Iris pigment epithelial cell (primary cell): ENCODE results near the gene DNAJC8.

Experiments used
- DNase-seq: peaks from one replicate; pipeline ENCODE4 v3.0.0-alpha.2; 2011; ENCODE audit warnings: low read depth

The DNAJC8 gene

DNA sequence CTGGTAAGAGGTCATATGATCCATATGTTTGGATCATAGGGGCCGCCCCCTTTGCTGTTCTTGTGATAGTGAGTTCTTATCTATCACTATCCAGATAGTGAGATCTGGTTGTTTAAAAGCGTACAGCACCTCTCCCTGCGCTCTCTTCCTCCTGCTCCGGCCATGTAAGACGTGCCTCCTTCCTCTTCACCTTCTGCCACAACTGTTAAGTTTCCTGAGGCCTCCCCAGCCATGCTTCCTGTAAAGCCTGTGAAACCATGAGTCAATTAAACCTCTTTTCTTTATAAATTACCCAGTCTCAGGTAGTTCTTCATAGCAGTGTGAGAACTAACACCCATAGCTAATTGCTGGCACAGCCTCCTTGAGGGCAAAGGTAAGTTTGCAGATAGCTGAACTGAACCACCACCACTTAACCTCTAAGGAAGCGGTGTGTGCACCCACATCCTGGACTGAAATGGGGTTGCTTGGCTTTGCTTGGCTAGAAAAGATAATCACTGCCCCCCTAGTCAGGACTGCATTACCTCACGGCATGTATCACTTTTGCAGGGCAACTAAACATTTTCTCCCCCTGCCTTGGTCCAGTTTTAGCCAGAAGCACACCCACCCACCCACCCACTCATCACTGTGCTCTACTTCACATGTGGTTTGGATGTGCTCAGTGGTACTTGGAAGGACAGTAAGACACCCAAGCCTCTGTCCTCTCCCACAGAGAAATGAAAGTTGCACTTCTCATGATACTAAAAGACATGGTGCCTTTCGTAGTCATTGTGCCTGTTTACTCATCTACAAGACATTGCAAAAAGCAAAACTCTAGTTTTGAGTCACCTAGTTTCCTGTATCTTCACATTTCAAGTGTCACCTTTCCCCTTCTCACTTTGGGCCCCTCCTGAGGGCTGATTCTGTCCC lies 33.2 kb downstream of the DNAJC8 start:
- DNase-seq, result no peak

DNA sequence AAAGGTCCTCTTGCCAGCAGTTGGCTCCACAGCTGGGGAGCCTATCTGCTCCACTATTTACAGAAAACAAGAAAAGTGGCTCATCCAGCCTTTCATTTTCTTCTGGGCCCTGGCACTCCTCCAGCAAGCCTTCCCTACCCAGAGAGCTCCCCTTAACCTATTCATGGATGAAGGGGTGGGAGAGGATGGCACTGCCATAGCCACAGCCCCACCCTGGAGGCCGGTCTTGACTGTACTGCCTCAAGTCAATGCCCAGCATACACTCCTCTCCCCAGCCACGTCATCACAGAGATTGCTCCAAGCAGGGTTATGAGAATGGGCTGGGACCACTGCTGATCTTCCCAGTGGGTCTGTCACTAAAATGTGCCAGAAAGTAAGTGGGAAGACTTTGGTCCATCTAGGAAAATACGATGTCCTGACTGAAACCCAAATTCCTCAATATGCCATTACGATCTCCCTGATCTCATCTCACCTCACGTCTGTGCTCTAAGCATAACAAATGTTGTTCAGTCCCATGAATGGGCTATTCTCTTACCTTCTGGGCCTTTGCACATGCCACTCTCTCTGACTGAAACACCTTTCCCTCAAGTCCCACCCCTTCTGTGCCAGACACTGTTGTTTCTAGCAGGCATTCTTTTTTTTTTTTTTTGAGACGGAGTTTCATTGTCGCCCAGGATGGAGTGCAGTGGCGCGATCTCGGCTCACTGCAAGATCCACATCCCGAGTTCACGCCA lies 35.0 kb downstream of the DNAJC8 start:
- no peak for DNase-seq

DNA sequence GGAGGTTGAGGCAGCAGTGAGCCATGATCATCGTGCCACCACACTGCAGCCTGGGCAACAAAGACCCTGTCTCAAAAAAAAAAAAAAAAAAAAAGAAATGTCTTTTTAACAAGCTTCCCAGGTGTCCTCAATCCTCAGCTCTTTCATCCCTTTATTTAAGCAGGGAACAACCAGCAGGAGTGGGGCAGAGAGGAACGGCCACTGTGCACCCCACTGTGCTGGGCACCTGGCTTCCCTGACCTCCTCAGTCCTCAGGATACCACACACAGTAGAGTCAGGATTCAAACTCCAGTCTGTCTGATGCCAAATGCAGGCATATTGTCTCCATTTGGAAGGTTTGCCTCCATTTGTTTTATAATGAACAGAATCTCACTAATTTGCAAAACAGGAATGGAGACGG lies 36.5 kb downstream of the DNAJC8 start:
- DNase-seq, result no peak

DNA sequence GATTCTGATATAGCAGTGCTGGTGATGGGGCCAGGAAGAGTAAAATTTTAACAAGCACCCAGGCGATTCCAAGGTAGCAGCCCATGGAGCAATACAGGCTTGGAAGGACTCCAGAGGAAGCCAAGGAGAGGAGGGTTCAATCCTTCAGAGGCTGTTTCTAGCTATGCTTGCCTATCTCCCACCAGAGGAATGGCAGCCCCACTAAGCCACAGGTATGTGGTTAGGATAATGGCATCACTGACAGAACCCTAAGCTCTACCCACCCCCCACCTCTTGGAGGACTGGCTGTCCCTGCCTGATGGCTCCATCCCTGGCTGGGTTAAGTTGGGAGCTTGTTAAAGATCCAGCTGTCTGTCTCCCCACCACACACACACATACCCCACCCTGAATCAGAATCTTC lies 37.0 kb downstream of the DNAJC8 start:
- no peak for DNase-seq

DNA sequence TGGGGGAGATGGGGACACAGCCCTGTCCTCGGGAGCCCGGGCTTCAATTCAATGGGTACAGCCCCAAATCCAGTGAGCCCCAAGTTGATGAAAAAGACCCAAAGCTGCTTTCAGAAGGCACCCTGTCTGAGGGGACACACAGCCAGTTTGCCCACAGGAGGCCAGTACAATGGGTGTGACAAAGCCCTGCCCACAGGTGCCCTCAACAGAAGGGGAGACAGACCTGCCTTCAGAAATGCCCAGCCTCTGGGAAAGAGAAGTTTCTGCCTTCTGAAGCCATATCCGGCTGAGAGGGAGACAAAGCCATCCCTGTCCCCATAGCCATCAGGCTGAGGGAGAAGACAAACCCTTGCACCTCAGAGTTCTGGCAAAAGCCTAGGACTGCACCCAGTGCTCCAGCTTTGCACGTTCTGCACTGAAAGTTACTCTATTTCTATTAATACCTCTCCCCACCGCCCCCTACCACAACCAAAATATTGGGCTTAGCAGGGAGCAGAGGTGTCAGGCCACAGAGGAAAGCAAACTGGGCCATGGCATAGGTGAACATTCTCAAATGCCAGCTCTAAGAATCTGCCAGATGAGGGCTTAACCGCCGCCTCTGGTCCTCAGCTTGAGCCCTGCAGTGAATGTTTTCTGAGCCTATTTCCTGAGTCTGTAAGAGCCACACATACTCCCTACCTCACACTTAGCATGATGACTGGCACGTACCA lies 38.3 kb downstream of the DNAJC8 start:
- no peak for DNase-seq

DNA sequence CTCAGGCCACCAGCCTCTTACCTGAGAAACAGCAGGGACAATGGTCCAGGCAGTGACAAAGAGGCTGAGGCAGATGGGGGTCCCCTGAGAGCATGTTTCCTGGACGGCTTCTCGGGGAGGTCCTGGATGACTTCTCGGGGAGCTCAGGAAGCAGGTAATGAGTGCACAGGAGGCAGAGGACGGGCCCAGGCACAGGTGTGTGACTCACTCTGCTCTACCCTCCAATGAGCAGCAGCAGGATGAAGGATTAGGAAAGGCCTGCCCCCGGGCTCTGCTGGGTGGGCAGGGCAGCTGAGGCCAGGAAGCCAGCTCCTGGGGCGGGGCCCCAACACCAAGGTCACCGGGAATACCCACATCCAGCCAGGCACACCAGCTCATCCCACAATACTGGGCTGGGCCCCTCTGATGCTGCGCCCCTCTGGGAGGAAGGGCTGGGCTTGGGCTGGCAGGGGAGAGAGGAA lies 39.1 kb downstream of the DNAJC8 start:
- DNase-seq, result no peak

DNA sequence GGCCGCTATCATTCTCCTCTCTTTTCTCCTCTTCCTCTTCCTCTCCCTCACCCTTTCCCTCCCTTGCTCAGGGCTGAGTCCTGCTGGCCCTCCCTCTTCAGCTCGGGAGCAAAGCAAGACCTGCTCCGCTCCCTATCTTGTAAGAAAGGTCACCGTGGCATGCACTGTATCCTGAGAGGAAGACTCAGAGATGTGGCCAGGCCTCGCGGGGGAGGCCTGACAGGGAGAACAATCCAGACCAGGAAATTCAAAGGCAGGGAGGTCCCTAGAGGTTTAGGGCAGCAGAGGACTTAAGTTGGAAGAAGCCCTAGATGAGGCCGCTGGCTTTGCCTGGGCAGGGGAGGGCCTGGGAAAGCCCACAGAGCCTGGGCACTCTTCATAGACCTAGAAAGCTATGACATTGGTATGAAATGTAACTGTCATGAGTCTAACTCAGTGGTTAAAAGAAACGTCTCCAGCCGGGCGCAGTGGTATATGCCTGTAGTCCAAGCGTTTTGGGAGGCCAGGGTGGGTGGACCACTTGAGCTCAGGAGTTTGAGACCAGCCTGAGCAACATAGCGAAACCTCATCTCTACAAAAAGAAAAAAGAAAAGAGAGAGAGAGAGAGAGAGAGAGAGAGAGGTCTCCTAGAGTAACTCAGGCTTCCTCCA lies 41.7 kb downstream of the DNAJC8 start:
- no peak for DNase-seq

DNA sequence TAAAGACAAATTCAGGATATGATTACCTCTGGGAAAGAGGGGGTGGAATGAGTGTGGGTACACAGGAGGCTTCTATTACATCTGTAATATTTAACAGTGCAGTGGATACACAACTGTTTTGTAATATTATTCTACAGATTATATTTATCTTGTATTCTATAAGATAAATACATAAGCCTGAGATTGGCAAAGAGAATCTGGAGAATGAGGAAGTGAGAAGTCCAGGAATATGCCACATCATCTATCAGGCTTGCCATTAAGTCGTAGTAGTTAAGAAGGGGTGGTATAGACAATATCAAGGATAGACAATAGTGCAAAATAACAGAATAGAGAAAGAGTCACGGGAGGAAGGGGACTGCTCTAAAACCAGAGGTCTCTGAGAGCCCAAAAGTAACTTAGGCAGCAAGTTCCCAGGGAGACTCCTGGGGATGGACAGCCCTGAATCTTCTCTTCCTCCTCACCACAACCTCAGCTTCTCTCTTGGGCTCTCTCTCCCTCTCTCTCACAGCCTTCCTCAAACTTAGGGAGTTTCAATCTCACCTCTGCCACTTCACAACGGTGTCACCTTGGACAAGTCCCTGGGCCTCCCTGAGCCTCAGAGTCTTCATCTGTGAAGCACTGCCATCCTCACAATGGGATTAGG lies 42.4 kb downstream of the DNAJC8 start:
- DNase-seq, result peak; percentile 27

DNA sequence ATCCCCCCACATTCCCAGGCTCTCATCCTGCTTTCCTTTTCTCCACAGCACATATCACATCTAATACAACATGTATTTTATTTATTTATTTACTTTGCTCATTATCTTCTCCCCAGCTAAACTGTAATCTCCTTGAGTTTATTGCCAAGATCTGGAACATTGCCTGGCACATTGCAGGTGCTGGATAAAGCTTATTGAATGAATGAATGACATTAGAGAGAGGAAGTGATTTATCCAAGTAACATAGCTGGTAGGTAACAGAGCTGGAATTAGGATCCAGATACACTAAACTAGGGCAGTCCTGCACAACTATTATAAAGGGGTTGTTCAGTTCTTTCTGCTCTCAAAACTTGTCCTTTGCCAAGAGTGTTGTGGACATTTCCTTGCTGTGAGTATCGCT lies 47.8 kb downstream of the DNAJC8 start:
- DNase-seq, result no peak

DNA sequence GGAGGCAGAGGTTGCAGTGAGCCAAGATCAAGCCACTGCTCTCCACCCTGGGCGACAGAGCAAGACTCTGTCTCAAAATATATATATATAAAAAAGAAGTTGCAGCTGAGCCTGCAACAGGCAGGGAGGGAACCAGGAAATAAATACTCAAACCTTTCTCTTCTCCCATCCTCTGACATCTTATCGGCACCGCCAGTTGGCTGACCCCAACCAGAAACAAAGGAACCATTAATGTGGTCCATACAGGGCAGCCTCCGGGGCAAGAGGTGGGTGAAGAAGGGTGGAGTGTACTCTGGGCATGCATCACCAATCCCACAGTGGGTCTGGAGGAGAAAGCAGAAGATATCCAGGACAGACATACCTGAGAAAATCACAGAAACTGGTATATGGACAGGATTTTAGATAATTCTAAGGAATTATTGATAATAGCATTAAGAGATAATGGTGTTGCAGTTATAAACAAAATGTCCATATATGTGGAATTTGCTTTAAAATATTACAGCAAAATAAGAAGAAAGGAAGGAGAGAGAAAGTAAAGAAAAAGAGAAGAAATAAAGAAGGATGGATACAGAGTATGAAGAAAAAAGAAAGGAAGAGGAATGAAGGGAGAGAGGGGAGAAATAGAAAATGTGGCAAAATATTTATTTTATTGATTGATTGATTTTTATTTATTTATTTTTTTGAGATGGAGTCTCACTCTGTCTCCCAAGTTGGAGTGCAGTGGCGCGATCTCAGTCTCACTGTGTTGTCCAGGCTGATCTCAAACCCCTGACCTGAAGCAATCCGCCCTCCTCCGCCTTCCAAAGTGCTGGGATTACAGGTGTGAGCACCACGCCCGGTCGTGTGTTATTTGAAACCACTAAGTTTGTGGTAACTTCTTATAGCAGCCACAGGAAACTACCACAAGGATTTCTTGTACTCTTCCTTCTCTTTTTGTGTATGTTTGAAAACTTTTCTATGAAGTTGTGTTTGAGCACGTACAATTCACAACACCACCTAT lies 52.2 kb downstream of the DNAJC8 start:
- DNase-seq, result no peak

DNA sequence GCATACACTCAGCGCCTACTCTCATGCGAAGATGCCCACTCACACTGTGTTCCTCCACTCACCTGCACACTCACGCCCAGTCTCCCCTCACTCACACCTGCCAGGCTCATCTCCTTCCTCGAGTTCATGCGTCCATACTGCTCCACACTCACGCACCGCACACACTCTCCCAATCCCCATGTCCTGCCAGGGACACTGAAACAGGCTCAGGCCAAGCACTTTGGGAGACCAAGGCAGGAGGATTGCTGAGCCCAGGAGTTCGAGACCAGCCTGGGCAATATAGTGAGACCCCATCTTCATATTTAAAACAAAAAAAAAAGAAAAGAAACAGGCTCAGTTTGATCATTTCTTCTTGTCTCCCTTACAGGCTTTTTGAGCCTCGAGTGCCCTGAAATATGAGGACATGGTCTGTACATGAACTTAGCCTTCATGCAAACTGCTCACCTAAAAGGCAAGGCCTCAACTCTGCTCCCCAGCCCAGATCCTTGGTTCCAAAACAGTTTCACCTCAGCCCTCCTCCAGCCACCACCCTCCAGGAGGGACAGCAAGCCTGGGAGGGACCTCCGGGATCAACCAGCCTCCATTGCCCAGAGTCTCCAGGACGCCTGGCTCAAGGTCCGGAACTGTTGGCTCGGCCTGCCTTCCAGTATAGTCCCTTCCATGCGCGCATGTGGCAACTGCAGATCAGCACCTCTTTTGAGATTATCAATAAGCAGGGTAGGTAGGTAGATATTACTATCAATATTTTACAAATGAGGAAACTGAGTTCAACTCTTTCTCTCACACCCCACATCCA lies 53.9 kb downstream of the DNAJC8 start:
- no peak for DNase-seq

DNA sequence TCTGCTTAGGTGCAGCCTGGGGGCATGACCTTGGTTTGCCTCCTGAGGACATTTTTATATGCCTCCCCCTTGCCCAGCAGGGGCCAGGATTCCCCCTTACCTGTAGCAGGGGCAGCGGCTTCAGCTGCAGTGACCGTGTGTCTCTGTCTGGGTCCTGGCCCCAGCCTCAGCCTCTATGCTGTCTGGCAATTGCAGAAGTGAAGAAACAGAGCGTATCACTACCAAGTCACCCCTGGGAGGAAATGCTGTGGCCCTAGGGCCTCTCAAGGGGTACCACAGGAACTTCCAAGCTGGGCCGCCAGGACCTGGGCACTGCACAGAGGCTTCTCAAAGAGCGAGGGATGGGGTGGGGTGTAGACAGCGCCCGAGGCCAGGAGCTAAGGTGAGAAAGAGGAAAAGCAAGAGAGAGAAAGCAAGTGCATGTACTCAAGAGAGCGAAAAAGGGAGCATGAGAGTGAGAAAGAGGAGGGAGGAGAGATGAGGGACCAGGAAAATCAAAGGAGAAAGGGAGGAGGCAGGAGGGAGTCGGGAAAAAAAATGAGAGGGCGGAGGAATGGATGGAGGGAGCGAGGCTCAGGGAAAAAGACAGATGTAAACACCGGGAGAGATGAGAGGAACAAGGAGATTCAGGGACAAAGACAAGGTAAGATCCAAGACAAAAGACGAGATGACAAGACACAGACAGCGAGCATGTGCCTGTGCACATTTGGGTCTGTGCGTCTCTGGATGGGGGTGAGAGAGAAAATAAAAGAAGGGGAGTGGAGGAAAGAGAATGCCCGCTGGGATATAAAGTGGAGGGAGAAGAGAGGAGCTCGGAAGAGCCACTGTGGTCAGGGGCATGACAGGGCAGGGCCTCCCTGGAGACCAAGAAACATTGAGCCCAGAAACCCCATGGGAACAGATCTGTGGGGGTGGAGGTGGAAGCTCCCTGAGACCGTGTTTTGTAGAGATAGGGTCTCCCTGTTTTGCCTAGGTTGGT lies 56.0 kb downstream of the DNAJC8 start, which contains the start of gene PTAFR:
TSS of gene PTAFR (minus strand) at position 199 of the 979 bp plus-strand sequence. CDS start 25,669 bp downstream, outside the sequence.
- DNase-seq, result no peak

DNA sequence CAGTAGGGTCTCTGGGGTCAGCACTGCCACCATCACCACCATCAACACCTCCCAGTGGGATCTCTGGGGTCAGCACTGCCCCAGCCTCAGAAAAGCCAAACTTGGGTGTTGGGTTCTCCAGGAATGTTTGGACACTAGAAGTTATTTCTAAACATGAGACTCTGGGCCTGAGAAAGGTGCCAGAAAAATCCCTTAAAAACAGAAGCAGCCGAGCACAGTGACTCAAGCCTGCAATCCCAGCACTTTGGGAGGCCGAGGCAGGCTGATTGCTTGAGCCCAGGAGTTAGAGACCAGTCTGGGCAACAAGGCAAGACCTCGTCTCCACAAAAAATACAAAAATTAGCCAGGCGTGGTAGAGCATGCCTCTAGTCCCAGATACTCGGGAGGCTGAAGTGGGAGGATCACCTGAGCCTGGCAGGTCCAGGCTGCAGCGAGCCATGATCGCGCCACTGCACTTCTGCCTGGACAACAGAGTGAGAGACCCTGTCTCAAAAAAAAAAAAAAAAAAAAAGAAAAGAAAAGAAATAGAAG lies 56.8 kb downstream of the DNAJC8 start:
- no peak for DNase-seq

DNA sequence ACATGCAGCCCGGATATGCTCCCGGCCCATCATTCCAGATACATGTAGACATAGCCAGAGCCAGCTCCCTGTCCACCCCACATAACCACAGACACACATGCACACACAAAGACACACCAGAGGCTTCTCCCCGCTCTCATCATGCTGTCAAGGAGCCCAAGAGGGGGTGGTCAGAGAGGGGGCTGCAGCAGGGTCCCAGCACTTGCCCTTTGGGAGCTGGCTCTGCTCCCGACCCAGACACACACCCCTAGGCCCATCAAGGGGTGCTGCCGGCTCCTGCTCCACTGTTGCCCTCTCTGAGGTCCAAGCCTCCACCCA lies 58.9 kb downstream of the DNAJC8 start:
- peak; percentile 29 for DNase-seq

DNA sequence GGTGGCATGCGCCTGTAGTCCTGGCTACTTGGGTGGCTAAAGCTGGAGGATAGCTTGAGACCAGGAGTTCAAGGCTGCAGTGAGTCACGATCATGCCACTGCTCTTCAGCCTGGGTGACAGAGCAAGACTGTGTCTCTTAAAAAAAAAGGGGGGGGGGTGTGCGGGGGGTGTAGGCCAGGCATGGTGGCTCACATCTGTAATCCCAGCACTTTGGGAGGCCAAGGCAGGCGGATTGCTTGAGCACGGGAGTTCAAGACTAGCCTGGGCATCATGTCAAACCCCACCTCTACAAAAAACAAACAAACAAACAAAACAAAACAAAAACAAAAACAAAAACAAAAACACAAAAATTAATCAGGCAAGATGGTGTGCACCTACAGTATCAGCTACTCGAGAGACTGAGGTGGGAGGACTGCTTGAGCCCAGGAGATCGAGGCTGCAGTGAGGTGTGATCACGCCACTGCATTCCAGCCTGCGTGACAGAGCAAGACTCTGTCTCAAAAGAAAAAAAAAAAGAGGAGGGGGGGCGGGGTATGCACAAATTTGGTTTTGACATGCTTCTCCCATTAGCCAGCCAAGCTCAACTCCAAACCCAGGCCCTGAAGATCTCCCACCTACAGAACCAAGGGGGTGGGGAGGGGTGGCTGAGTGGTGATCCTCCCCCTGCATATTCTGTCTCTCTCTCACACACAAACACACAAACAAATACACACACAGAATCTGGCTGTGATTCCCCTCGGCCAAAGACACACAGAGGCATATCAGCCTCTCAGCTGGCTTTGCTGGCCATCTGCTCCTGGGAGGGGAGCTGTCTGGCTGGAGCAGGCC lies 59.5 kb downstream of the DNAJC8 start:
- no peak for DNase-seq

DNA sequence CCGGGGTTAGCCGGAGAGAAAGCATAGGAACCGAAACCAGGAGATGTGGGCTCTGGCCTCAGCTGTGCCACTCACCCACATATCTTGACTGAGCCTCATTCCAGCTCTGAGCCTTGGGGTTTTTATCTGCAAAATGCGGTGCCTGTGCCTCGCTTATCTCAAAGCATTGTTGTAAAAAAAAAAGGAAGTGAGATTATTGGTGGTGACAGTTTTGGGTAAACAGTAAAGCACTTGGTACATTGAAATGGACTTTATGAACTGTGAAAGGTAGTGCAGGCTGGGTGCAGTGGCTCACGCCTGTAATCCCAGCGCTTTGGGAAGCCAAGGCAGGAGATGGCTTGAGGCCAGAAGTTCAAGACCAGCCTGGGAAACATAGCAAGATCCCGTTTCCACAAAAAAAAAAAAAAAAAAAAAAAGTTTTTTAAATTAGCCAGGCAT lies 60.1 kb downstream of the DNAJC8 start:
- DNase-seq, result no peak

DNA sequence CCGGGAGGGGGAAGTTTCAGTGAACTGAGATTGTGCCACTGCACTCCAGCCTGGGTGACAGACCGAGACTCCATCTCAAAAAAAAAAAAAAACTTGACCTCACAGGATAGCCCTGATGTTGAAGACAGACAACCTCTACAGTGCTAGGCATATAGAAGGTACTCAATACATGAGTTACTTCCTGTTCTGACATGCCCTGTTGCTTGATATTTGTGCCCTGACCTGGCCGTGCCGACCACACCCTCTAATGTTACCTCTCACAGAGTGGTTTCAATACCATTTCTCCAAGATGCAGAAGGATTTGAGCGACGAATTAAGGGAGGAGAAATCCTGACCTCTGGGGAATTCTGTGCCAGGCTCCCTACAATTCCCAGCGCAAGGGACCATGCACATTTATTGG lies 61.6 kb downstream of the DNAJC8 start:
- no peak for DNase-seq
